CD4-positive, alpha-beta T cell treated with Interleukin-17A for 4 hours (primary cell): Measurements from ENCODE around the gene LMBRD2.
A peak's percentile ranks its signal among the peaks of the same experiment; 100 is the strongest.
"Not testable (repeated sequence)": the region's sequence is repeated elsewhere in the genome, so short reads cannot be mapped to it uniquely, and the experiment has no call there.

Experiments used
- DNase-seq: peaks from one replicate; pipeline ENCODE4 v3.0.0-alpha.2; 2020; ENCODE audit warnings: mixed read lengths

LMBRD2 gene

GRCh38 chr5:36160617-36161016 is 8.9 kb upstream of the LMBRD2 start:
- DNase-seq: no peak

DNA sequence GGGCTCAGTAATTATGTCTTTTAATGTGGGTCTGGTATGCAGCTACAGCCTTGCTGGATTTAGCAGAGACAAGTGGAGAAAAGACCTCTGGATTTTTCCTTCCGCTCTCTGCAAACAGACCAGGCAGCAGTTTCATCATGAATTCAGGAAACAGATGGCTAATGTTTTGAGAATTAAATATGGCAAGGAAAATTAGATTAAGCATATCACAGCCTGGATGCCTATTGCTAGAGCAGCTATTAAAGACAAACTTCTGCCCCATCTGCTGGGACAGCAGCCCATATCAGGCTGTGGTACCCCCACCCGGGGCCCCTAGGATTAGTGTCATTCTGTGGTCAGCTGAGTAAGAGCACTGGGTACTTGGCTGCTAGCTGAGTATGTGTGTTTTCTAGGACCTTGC is 6.5 kb upstream of the LMBRD2 start:
- no peak for DNase-seq

- no peak for DNase-seq
Observed at GRCh38 chr5:36156619-36157018, 4.9 kb upstream of the LMBRD2 start.

DNA sequence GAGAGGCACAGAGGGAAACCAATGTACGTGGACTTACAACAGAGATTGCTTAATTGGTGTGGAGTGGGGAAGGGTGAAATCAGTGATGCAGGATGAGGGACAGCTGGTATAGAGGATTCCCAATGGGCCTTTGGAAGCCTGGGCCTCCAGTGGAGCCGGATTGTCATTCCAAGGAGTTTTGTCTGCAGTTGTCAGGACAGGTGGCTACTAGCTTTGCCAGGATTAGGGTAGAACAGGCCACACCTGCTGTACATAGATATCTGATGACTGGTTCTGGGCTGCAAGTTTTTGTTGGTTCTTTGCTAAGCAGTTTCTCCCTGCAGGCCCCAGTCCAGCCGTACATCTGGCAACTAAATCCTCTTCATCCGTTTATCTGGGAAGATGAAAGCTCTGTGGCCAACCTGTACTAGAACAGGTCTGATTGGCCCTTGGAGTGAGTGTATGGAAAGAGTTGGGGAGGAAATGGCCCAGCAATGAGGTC is 4.5 kb upstream of the LMBRD2 start:
- no peak for DNase-seq

- DNase-seq: no peak
Observed at GRCh38 chr5:36155291-36155690, 3.6 kb upstream of the LMBRD2 start.

GRCh38 chr5:36153726-36154125 is 2.0 kb upstream of the LMBRD2 start:
- DNase-seq: no peak

GRCh38 chr5:36153298-36153677 is 1.6 kb upstream of the LMBRD2 start:
- DNase-seq: no peak

DNA sequence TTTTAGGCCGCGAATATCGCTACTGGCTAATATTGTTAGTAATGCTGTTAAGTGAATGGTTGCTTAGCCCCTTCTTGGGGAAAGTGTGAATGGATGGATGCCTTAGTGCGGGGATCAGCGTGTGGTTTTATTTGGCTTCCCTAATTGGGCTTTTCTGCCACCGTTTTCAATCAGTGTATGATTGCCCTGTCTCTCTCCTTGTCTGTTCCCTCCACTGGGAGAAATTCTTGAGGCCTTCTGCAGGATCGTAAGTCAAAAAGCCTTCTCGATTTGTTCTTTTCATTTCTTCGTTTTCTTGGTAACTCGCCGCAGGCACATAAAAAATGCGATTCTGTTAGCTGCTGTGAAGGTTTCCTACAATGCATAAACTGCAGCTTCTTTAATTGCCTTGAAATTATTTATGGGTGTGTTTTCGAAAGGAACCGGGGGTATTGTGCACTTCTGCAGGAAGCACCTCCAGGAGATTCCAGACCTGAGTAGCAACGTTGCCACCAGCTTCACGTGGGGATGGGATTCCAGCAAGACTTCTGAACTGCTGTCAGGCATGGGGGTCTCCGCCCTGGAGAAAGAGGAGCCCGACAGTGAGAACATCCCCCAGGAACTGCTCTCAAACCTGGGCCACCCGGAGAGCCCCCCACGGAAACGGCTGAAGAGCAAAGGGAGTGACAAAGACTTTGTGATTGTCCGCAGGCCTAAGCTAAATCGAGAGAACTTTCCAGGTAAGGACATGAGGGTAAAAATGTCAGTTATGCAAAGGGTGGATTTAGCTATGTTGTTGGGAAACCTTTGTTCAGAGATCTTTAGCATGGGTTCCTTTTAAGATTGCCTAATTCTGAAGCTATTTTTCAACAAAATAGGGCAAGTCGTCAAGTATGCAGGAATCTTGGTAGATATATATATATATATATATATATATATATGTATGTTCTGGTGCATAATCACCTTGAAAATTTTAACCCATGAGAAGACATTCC is 924 bp upstream of the LMBRD2 start:
- DNase-seq: no peak

DNA sequence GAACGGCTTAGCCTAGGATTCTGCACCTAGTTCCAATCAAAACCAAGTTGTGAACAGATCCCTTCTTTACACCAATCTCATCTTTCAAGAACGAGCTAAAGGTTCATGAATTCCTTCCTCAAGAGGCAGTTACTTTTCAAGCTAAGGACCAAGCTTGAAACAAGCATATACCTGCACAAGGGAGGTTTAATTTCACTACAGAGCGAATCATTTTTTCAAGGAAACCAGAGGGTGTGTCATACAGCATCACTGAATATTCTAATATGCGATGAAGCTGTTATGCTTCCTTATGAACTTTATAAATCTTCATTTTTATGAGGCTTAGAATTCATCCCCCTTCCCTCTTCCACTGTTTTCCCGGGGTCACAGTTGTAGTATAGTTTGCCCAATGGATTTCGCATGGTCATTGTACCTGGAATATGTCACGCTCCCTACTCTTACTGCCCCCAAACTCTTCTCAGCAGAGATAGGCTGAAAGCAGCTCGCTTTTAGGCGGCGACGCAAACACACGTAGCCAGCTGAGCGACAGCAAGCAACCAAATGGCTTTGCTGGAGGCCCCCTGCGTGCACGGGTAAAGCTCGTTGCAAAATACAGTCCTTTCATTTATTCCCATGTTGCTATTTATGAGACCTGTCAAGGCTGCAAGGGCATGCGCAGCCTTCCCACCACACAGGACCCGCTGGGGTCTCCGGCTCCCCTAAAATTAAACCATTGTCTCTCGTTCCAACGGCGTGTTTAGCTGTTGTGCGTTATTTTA is 832 bp downstream of the LMBRD2 start:
- DNase-seq: peak; percentile 26

DNA sequence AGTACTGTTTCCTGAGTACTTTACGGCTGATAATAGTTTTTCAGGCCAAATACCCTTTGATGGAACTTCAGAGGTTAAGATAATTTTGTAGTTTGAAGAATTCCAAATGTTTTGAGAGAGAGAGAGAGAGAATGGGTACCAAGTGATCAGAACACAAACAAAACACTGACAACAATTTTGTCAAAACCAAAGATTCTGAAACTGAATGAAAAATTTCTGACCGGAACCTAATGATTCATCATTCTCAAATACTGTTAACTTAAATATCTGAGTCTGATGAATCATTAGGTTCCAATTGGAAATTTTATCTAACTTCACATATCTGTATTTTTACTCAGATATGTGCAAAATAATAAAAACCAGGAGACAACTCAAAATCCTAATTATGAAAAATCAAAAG is 4.0 kb downstream of the LMBRD2 start:
- no peak for DNase-seq

GRCh38 chr5:36146390-36146789 is 5.3 kb downstream of the LMBRD2 start:
- DNase-seq: no peak

- no peak for DNase-seq
Observed at GRCh38 chr5:36145311-36145710, 6.4 kb downstream of the LMBRD2 start.

DNA sequence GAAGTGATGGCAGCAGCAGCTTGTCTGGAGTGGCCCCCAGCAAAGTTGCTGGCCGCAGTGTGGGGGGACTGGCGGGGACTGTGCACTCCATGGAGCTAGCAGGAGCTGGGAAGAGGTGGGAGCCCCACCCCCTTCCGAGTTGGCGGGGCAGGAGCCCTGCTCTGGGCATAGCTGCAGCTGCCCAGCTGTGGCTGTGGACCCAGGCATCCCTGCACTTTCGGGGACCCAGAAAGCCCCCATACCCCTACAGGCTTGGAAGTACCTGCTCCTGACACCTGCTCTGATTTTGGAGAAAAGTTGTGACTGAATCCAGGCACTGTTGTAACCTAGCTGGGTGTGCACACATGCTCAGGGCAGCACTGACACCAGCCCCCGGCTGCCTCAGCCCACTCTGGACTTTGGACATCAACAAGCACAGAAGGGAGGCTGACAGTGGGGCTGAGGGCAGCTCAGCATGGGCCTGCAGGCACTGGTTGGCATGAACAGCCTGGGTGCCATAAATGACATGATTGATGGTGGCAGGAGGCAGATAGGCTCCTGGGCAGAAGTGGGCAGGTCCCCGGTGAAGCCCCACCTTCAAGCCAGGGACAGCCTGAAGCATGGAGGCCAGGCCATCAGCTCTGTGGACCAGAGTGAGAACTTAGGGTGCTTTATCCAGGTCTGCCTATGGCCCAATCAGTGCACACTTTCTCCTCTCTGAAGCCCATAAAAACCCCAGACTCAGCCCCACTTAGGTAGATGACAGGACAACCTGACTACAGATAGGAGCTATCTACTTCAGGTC is 12.6 kb downstream of the LMBRD2 start:
- DNase-seq: no peak

- DNase-seq: no peak
Observed at GRCh38 chr5:36136581-36136980, 15.1 kb downstream of the LMBRD2 start.

DNA sequence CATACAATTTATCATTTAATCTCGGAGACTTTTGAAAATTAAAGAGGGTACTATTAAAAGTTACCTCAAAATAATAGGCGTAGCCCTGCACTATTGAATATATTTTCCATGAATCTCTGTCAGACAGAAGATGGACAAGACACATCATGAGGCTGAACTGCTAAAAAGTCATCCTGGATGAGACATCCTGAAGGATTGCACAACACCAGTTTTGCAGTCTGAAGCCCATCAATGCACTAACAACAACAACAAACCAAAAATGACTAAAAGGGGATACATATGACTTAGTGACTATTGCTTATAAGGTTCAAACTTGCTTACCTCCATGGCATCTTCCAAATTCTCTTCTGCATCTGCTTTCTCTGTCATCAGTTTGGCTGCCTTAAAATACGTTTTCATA is 15.7 kb downstream of the LMBRD2 start:
- DNase-seq: no peak

- DNase-seq: not testable (repeated sequence)
Observed at GRCh38 chr5:36133009-36133408, 18.7 kb downstream of the LMBRD2 start.

- not testable (repeated sequence) for DNase-seq
Observed at GRCh38 chr5:36129666-36130065, 22.0 kb downstream of the LMBRD2 start.

- DNase-seq: no peak
Observed at GRCh38 chr5:36128795-36129194, 22.9 kb downstream of the LMBRD2 start.

- DNase-seq: no peak
Observed at GRCh38 chr5:36125868-36126267, 25.8 kb downstream of the LMBRD2 start.

DNA sequence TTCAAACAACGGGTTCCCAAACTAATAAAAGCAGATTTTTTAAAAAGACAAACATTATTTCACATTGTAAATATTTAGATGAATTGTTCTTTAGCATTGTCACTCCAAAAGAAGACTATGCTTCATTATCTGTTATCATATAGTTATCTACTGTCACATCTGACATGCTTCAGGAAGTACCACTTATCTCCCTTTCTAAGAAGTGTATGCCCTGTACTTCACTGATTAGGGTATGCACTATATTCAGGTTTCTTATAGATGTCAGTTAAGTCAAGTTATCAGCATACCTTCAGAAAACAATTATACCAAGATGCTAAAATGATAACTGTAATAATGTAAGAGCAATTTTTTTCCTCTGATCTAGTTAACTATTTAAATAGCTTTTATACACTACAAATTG is 40.4 kb downstream of the LMBRD2 start:
- DNase-seq: no peak

DNA sequence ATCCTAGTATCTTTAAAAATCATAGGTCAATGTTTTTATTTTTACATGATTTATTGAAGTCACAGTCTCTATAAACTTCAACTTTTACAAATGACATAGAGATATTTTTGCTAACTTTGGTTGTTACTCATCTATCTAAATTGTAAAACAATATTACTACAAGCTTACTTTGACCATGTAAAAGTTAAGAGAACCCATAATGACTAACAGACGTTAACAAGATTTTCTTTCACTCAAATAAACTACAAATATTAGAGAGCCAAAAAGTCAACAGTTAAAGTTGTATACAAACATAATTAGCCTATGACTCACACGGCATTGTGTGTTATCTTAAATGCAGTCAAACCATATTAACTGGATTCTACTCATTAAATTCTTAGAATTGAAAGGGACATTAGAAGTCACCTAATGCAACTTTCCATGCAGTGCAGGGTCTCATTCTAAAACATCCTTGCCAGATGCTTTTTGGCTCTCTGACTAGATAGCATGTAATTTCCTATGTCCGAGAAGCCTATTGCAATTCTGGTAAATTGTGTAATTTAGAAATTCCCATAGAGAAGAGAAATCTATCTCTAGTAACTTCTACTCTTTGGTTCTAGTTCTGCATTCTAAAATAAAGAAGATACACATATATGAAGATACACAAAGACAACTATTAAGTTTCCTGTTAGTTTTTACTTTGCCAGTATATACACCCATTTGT is 42.8 kb downstream of the LMBRD2 start:
- DNase-seq: no peak

DNA sequence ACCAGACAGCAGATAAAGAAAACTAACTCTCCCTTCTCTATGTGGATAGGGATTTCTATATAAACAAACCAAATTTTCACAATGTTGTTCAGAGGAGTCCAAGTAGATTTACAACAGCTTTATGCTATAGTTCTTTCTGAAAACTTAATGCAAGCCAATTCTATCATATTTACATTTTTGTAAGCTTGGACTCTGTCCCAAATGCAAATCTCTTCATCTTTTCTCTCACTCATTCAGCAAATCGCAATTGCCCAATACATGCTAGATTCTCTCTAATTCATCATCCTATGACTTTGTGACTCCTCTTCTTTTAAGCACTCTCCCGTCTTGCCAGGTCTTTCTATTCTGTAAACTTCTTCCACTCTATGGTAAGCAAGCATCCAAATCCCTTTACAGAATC is 45.9 kb downstream of the LMBRD2 start:
- no peak for DNase-seq
